Measurements from ENCODE around the gene SULT1A1. TPM values are rescaled to one million over a fixed set of nuclear protein-coding genes. Genes with fewer than 3 reads are reported as not detected.
"Not testable (repeated sequence)": the region's sequence is repeated elsewhere in the genome, so short reads cannot be mapped to it uniquely, and the experiment has no call there.

The SULT1A1 gene
- total RNA-seq, 1 experiment from 2014 or later: 3.2 TPM

DNA sequence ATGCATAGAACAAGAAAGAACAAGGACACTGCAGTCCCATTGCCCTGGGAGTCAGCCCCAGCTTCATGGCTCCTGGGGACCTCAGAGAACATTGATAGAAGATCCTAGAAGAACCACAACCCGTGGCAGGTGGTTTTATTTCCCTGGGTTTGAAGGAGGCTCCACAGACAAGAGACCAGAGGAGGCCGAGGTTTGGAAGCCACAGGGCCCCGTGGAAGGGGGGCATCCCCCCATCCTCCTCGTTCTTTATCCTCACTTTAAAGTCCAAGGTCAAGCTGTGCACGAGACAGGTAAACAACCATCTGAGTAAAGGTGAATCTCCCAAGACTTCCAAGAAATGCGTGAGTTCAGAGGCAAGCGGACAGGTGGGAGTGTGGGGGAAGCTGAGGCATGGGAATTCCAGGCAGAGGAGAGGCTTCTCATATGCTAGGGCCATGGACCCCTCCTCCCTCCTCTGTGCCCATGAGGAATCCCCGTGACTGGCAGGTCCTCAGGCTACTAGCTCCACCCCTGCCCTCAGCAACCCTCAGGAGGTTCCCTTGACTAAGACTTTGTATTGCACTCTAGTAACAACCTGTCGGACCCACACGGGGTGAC, 849 bp upstream of the SULT1A1 start (continued):
- TF ChIP-seq, protein P1, sequence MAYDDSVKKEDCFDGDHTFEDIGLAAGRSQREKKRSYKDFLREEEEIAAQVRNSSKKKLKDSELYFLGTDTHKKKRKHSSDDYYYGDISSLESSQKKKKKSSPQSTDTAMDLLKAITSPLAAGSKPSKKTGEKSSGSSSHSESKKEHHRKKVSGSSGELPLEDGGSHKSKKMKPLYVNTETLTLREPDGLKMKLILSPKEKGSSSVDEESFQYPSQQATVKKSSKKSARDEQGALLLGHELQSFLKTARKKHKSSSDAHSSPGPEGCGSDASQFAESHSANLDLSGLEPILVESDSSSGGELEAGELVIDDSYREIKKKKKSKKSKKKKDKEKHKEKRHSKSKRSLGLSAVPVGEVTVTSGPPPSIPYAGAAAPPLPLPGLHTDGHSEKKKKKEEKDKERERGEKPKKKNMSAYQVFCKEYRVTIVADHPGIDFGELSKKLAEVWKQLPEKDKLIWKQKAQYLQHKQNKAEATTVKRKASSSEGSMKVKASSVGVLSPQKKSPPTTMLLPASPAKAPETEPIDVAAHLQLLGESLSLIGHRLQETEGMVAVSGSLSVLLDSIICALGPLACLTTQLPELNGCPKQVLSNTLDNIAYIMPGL (CRISPR knock-in tag; IDR thresholded peaks at IDR 0.05): no peak
- TF ChIP-seq GTF2I (CRISPR knock-in tag; conservative IDR thresholded peaks at IDR 0.05) (no peak), SP1 (CRISPR knock-in tag; conservative IDR thresholded peaks at IDR 0.05) (no peak)
- TF ChIP-seq, protein P2, sequence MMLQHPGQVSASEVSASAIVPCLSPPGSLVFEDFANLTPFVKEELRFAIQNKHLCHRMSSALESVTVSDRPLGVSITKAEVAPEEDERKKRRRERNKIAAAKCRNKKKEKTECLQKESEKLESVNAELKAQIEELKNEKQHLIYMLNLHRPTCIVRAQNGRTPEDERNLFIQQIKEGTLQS (CRISPR knock-in tag; conservative IDR thresholded peaks at IDR 0.05): no peak

DNA sequence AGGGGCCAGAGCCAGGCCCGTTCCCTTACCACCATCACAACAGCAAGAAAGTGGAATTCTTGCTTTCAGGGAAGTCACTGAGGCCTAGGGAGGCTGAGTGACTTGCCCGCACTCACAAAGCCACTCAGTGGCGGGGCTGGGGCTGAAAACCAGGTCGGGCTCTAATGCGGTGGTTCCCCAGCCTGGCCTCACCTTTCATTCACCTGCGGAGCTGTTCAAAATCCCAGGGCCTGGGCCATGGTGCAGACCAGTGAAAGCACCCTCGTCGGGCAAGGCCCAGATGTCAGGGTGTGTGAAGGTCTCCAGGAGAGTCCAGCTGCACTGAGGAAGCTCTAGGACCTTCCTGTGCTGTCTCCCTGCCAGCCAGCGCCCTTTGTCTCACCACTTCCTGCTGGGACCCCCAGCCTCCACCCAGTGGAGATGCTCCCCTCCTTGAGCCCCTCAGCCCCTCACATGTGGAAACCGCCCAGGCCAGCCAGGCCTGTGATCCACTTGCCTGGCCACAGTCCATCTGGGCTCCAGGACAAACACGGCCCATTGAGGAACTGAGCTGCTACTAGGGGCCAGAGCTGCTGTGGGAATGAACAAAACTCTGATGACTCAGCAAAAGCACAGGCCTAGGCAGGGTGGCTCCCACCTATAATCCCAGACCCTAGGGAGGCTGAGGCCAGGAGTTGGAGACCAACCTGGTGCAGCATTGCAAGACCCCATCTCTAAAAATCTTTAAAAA, 812 bp downstream of the SULT1A1 start:
- H3K36me3 Mint-ChIP-seq; H3K4me3 Mint-ChIP-seq; H3K27ac Mint-ChIP-seq; H3K9me3 Mint-ChIP-seq; H3K27me3 Mint-ChIP-seq (ENCODE audit: low read depth); DNase-seq (ENCODE audit: low spot score); ATAC-seq; POLR2A ChIA-PET: not testable (repeated sequence)
- CTCF ChIA-PET: interaction anchor here (1.7 kb wide), 1 partner anchor 12 kb away, joined by 9 read pairs; the partner anchor contains the start of gene SULT1A2
- 0 out of 2 replicates have a peak, but pooled peaks have one; percentile 8 for TF ChIP-seq GABPB1 (CRISPR knock-in tag; IDR thresholded peaks at IDR 0.05)
- peaks cover 19% of the 10 kb centered on the region for H3K4me1 Mint-ChIP-seq

DNA sequence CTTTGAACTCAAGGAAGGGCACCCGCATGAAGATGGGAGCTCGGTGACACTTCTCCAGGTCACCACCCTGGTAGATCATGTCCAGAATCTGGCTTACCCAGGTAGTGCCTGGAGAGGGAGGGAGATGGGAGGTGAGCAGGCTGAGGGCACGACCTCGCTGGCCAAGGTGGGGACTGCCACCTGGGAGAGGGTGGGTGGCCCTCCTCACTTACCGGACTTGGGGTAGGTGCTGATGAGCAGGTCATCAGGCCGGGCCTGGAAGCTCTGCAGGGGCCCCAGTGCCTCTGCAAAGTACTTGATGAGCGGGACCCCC, 1.4 kb downstream of the SULT1A1 start:
- CTCF ChIA-PET; DNase-seq (ENCODE audit: low spot score); H3K27ac Mint-ChIP-seq; H3K27me3 Mint-ChIP-seq (ENCODE audit: low read depth); POLR2A ChIA-PET; H3K9me3 Mint-ChIP-seq; H3K4me3 Mint-ChIP-seq; H3K36me3 Mint-ChIP-seq; ATAC-seq: not testable (repeated sequence)
- peaks cover 19% of the 10 kb centered on the region for H3K4me1 Mint-ChIP-seq

DNA sequence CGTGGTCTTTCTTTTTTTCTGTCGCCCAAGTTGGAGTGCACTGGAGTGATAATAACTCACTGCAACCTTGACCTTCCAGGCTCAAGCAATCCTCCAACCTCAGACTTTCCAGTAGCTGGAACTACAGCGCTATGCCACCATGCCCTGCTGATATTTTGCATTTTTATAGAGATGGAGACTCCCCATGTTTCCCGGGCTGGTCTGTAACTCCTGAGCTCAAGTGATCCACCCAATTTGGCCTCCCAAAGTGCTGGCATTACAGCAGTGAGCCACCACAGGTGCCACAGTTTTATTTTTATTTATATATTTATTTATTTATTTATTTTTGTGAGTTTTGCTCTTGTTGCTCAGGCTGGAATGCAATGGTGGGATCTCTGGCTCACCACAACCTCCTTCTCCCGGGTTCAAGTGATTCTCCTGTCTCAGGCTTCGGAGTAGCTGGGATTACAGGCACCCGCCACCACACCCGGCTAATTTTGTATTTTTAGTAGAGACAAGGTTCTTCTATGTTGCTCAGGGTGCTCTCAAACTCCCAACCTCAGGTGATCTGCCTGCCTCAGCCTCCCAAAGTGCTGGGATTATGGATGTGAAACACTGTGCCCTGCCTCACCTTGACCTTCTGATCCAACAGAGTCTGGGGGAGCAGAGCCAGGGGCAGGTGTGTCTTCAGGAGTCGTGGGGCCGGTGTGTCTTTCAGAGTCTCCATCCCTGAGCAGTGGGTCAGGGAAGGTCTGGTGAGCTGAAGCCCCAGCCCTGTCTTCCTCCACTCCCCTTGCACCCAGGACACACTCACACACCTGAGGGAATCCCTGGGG, 2.0 kb downstream of the SULT1A1 start:
- DNase-seq (ENCODE audit: low spot score); H3K4me3 Mint-ChIP-seq; H3K9me3 Mint-ChIP-seq; CTCF ChIA-PET; H3K27me3 Mint-ChIP-seq (ENCODE audit: low read depth); ATAC-seq; H3K36me3 Mint-ChIP-seq; POLR2A ChIA-PET; H3K27ac Mint-ChIP-seq: not testable (repeated sequence)
- H3K4me1 Mint-ChIP-seq: peaks cover 19% of the 10 kb centered on the region

DNA sequence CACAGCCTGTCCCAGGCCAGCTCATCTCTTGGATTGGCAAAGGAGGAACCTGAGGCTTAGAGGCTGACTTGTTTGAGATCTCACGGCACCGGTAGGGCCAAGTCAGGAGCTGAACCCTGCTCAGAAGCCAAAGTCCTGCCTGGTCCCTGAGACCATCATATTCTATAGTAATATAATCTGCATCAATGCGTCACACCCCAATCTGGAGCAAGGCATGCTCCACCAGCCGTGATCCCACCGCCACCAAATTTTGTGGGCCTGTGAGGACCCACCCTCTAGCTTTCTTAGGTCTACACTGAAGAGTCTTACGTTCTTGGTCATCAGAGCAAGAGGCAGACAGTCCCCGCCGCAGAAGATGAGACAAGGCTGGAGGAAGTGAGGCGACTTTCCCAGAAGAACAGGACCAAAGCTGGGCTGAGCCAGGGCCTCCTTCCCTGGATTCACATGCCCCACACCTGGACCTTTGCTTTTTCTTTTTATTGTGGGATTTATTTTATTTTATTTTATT, 2.7 kb downstream of the SULT1A1 start:
- ChIA-PET POLR2A (no interaction called here), CTCF (no interaction called here)
- Mint-ChIP-seq H3K27ac (no peak overlapping the region), H3K4me1 (peaks cover 19% of the 10 kb centered on the region), H3K9me3 (no peaks in the 10 kb centered on the region), H3K27me3 (ENCODE audit: low read depth) (no peaks in the 10 kb centered on the region), H3K4me3 (no peak overlapping the region), H3K36me3 (no peaks in the 10 kb centered on the region)
- no peak for ATAC-seq
- DNase-seq (ENCODE audit: low spot score): no peak
- TF ChIP-seq TP53 (CRISPR knock-in tag; IDR thresholded peaks at IDR 0.05) (no peak), HMGA2 (CRISPR knock-in tag; IDR thresholded peaks at IDR 0.05) (no peak), SMAD4 (CRISPR knock-in tag; IDR thresholded peaks at IDR 0.05) (no peak), FOXJ3 (CRISPR knock-in tag; IDR thresholded peaks at IDR 0.05; ENCODE audit: borderline replicate concordance) (no peak), MXD4 (CRISPR knock-in tag; IDR thresholded peaks at IDR 0.05; ENCODE audit: borderline replicate concordance) (no peak), GABPB1 (CRISPR knock-in tag; IDR thresholded peaks at IDR 0.05) (no peak)
- TF ChIP-seq, protein P3, sequence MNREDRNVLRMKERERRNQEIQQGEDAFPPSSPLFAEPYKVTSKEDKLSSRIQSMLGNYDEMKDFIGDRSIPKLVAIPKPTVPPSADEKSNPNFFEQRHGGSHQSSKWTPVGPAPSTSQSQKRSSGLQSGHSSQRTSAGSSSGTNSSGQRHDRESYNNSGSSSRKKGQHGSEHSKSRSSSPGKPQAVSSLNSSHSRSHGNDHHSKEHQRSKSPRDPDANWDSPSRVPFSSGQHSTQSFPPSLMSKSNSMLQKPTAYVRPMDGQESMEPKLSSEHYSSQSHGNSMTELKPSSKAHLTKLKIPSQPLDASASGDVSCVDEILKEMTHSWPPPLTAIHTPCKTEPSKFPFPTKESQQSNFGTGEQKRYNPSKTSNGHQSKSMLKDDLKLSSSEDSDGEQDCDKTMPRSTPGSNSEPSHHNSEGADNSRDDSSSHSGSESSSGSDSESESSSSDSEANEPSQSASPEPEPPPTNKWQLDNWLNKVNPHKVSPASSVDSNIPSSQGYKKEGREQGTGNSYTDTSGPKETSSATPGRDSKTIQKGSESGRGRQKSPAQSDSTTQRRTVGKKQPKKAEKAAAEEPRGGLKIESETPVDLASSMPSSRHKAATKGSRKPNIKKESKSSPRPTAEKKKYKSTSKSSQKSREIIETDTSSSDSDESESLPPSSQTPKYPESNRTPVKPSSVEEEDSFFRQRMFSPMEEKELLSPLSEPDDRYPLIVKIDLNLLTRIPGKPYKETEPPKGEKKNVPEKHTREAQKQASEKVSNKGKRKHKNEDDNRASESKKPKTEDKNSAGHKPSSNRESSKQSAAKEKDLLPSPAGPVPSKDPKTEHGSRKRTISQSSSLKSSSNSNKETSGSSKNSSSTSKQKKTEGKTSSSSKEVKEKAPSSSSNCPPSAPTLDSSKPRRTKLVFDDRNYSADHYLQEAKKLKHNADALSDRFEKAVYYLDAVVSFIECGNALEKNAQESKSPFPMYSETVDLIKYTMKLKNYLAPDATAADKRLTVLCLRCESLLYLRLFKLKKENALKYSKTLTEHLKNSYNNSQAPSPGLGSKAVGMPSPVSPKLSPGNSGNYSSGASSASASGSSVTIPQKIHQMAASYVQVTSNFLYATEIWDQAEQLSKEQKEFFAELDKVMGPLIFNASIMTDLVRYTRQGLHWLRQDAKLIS (CRISPR knock-in tag; IDR thresholded peaks at IDR 0.05; ENCODE audit: borderline replicate concordance): no peak
- TF ChIP-seq, protein P4, sequence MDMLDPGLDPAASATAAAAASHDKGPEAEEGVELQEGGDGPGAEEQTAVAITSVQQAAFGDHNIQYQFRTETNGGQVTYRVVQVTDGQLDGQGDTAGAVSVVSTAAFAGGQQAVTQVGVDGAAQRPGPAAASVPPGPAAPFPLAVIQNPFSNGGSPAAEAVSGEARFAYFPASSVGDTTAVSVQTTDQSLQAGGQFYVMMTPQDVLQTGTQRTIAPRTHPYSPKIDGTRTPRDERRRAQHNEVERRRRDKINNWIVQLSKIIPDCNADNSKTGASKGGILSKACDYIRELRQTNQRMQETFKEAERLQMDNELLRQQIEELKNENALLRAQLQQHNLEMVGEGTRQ (CRISPR knock-in tag; IDR thresholded peaks at IDR 0.05): no peak

Measured in WTC11 (cell line).